Measurements from ENCODE around the gene TNK2.
"Not testable (repeated sequence)": the region's sequence is repeated elsewhere in the genome, so short reads cannot be mapped to it uniquely, and the experiment has no call there.

The TNK2 gene

GRCh38 chr3:195883160-195883559 is 25.2 kb downstream of the TNK2 start:
- no peak for DNase-seq

GRCh38 chr3:195882002-195882441 is 26.3 kb downstream of the TNK2 start:
- no peak for DNase-seq

- DNase-seq = no peak
Observed at GRCh38 chr3:195881276-195881988, 26.9 kb downstream of the TNK2 start.

GRCh38 chr3:195880037-195880431 is 28.3 kb downstream of the TNK2 start:
- DNase-seq = no peak

- no peak for DNase-seq
Observed at GRCh38 chr3:195879416-195880036, 28.8 kb downstream of the TNK2 start.

GRCh38 chr3:195878424-195879274 is 29.7 kb downstream of the TNK2 start:
- no peak for DNase-seq

GRCh38 chr3:195877767-195878423 is 30.5 kb downstream of the TNK2 start:
- no peak for DNase-seq

- DNase-seq = no peak
Observed at GRCh38 chr3:195877136-195877715, 31.1 kb downstream of the TNK2 start.

- no peak for DNase-seq
Observed at GRCh38 chr3:195876297-195877064, 31.9 kb downstream of the TNK2 start.

GRCh38 chr3:195875482-195876236 is 32.7 kb downstream of the TNK2 start:
- no peak for DNase-seq

- no peak for DNase-seq
Observed at GRCh38 chr3:195873971-195874370, 34.4 kb downstream of the TNK2 start.

GRCh38 chr3:195873281-195873887 is 35.0 kb downstream of the TNK2 start:
- no peak for DNase-seq

GRCh38 chr3:195872800-195873199 is 35.6 kb downstream of the TNK2 start:
- no peak for DNase-seq

- no peak for DNase-seq
Observed at GRCh38 chr3:195872097-195872496, 36.3 kb downstream of the TNK2 start.

GRCh38 chr3:195871686-195872085 is 36.7 kb downstream of the TNK2 start:
- DNase-seq = not testable (repeated sequence)

- DNase-seq = no peak
Observed at GRCh38 chr3:195870937-195871336, 37.4 kb downstream of the TNK2 start.

GRCh38 chr3:195870442-195870841 is 37.9 kb downstream of the TNK2 start:
- DNase-seq = no peak

- no peak for DNase-seq
Observed at GRCh38 chr3:195869413-195870001, 38.8 kb downstream of the TNK2 start.

GRCh38 chr3:195868866-195869412 is 39.4 kb downstream of the TNK2 start:
- DNase-seq = no peak

- no peak for DNase-seq
Observed at GRCh38 chr3:195868336-195868865, 40.0 kb downstream of the TNK2 start.
